Left ventricle myocardium inferior (tissue), 1 donor: ENCODE data around the gene NUP98. TPM values are rescaled to one million over a fixed set of nuclear protein-coding genes. Genes with fewer than 3 reads are reported as not detected.

Experiments
- DNase-seq: peaks from one replicate; pipeline ENCODE4 v3.0.0-alpha.2; 2020
- H3K27ac ChIP-seq: fragments of 200-600 bp; replicated peaks from 2 replicates; pipeline ENCODE4 v1.8.0; 2021
- H3K27me3 ChIP-seq: fragments of 200-600 bp; 2 replicates; pipeline ENCODE4 v1.8.0; 2021; ENCODE audit warnings: low read depth
- H3K36me3 ChIP-seq: fragments of 200-600 bp; 2 replicates; pipeline ENCODE4 v1.8.0; 2021
- H3K4me1 ChIP-seq: fragments of 200-600 bp; 2 replicates; pipeline ENCODE4 v1.8.0; 2021
- H3K4me3 ChIP-seq: fragments of 200-600 bp; 2 replicates; pipeline ENCODE4 v1.8.0; 2021; ENCODE audit warnings: mild to moderate bottlenecking, moderate library complexity
- H3K9me3 ChIP-seq: fragments of 200-600 bp; replicated peaks from 2 replicates; pipeline ENCODE4 v1.8.0; 2021
- CTCF ChIP-seq: fragments of 200-600 bp; IDR thresholded peaks from 2 replicates; pipeline ENCODE4 v1.8.0; 2021; ENCODE audit warnings: antibody characterized with exemption, mild to moderate bottlenecking, borderline replicate concordance
- intact Hi-C: fragments of 100-400 bp; cut with micrococcal nuclease; formaldehyde crosslinking; loops from one replicate; pipeline ENCODE4 v1.11.0; 2022
- total RNA-seq: library from RNA; stranded (reverse); fragmentation: NEBNext Ultra II Directional; extraction: Animal tissue kit (Norgen Biotek cat#: 25700); gene quantifications from one replicate; pipeline ENCODE4 v1.2.1, GENCODE V29; 2021
- donor health status: DM: no; HTN: yes; CAD: no; lungs with severe emphysema.

Gene NUP98
- total RNA-seq, 1 donor from 2014 or later, result 37.3 TPM

DNA sequence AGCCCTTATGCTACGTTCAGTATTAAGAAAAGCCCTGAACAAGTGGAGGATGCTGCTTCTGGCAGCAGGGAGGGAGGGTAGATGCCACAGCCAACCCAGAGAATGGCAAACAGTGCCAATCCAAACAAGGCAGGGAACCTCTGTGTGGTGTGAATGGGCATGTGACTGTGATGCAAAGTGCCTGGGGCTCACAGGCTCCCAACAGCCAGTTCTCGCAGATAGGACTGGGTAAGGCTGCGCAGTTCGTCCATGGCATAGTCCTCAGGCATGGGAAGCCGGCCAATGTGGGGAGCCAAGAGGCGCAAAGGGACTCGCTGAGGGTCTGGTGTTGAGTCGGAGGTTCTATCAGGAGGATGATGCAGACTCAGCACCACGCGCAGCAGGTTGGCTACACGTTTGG, 121.4 kb downstream of the NUP98 start:
- Histone ChIP-seq H3K4me3 (no peak overlapping the region), H3K27me3 (no peaks in the 10 kb centered on the region), H3K9me3 (no peaks in the 10 kb centered on the region), H3K27ac (no peak overlapping the region), H3K36me3 (peaks cover 87% of the 10 kb centered on the region), H3K4me1 (peaks cover 9% of the 10 kb centered on the region)
- intact Hi-C loops, result no loop called here
- DNase-seq, result no peak
- TF ChIP-seq CTCF, result no peak

DNA sequence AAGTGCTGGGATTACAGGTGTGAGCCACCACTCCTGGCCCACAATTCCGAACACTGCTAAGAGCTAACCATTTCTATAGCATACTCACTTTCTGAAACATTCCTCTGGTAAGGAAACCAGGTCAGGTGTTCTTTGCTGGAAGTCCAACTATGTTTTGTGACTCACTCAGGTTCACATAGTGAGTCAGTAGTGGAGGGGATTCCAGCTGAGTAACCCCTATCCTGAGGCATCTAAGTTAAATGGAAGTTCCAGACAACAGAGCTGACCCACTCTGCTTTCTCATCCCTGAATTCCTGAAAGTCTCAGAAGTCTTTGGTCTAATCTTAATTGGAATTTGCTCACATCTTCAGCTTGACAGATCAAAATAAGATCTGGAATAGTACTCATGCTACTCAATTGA, 123.2 kb downstream of the NUP98 start:
- Histone ChIP-seq H3K27ac (no peak overlapping the region), H3K9me3 (no peaks in the 10 kb centered on the region), H3K27me3 (no peaks in the 10 kb centered on the region), H3K4me3 (no peak overlapping the region), H3K4me1 (peaks cover 26% of the 10 kb centered on the region), H3K36me3 (peaks cover 74% of the 10 kb centered on the region)
- TF ChIP-seq CTCF, result no peak
- intact Hi-C loops, result no loop called here
- DNase-seq, result no peak

- no peak for TF ChIP-seq CTCF
- Histone ChIP-seq H3K27me3 (no peaks in the 10 kb centered on the region), H3K4me3 (no peak within 1 kb of the TSS), H3K27ac (peak within 1 kb of the TSS; percentile 72), H3K9me3 (no peaks in the 10 kb centered on the region), H3K4me1 (peaks cover 26% of the 10 kb centered on the region), H3K36me3 (peaks cover 72% of the 10 kb centered on the region)
- intact Hi-C loops, result no loop called here
- DNase-seq, result no peak
Observed at GRCh38 chr11:3671334-3672254, 125.8 kb downstream of the NUP98 start, which contains the start of gene CHRNA10. Gene CHRNA10, minus strand, starts transcription at chr11:3671384. Its CDS starts 72 bp downstream, at chr11:3671312.

GRCh38 chr11:3669742-3670183, 127.6 kb downstream of the NUP98 start:
- intact Hi-C loops, result no loop called here
- TF ChIP-seq CTCF, result no peak
- peak; percentile 38 for DNase-seq
- Histone ChIP-seq H3K4me3 (no peak overlapping the region), H3K27ac (peak overlapping the region; percentile 72), H3K27me3 (no peaks in the 10 kb centered on the region), H3K9me3 (no peaks in the 10 kb centered on the region), H3K4me1 (peaks cover 32% of the 10 kb centered on the region), H3K36me3 (peaks cover 61% of the 10 kb centered on the region)

GRCh38 chr11:3669128-3669527, 128.2 kb downstream of the NUP98 start:
- Histone ChIP-seq H3K9me3 (no peaks in the 10 kb centered on the region), H3K4me1 (peaks cover 32% of the 10 kb centered on the region), H3K27me3 (no peaks in the 10 kb centered on the region), H3K36me3 (peaks cover 55% of the 10 kb centered on the region), H3K4me3 (no peak overlapping the region), H3K27ac (peak overlapping the region; percentile 72)
- intact Hi-C loops, result no loop called here
- no peak for DNase-seq
- no peak for TF ChIP-seq CTCF
